Epithelial cell of alveolus of lung (primary cell): ENCODE measurements around the gene PCSK1. TPM values are rescaled to one million over a fixed set of nuclear protein-coding genes. Genes with fewer than 3 reads are reported as not detected.

Experiments used
- total RNA-seq: library from RNA; depleted of rRNA; stranded (reverse); fragments of >200 nt; gene quantifications from 2 replicates; pipeline ENCODE4 v1.2.1, GENCODE V29; 2015

The PCSK1 gene
- total RNA-seq = 0.13 and 5.4 TPM in 2 replicates

GRCh38 chr5:96433066-96433447 is at the start of gene PCSK1:
Gene PCSK1, minus strand, starts transcription at chr5:96433248. Its CDS starts 206 bp downstream, at chr5:96433042.

Other genes with a start within 250 kb of the PCSK1 start
- 106 and 193 TPM in 2 replicates for gene CAST, start 229.1 kb upstream of the PCSK1 start, total RNA-seq